ENCODE measurements around the gene LEMD1. TPM values are rescaled to one million over a fixed set of nuclear protein-coding genes. Genes with fewer than 3 reads are reported as not detected.

LEMD1 gene
- polyA plus RNA-seq, 1 donor from 2014 or later, result 67.6 TPM

DNA sequence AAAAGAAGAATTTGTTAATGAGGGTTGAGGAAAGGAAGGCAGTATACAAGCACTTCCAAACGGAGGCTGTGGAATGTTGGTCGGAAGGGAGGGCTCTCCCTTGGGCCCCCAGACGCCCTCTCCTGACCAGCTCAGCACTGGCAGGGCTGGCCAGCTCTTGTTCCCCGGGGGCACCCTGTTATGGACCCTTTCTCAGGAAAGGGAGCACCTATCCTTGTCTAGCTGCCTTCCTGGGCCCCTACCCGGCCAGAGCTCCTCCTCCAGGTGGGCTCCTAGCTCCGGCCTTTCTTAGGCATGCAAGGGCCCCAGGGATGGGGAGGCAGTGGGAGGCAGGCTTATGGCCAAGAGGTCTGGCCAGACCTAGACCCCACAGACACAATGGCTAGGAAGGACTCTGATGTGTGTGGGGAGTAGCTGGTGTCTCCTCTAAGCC, 33.1 kb upstream of the LEMD1 start:
- TF ChIP-seq RAD21 (conservative IDR thresholded peaks at IDR 0.05), result peak; percentile 18
- TF ChIP-seq EZH2 (IDR thresholded peaks at IDR 0.05; ENCODE audit: borderline replicate concordance, insufficient read depth, low read length, poor library complexity, severe bottlenecking), result no peak
- TF ChIP-seq, protein P1, sequence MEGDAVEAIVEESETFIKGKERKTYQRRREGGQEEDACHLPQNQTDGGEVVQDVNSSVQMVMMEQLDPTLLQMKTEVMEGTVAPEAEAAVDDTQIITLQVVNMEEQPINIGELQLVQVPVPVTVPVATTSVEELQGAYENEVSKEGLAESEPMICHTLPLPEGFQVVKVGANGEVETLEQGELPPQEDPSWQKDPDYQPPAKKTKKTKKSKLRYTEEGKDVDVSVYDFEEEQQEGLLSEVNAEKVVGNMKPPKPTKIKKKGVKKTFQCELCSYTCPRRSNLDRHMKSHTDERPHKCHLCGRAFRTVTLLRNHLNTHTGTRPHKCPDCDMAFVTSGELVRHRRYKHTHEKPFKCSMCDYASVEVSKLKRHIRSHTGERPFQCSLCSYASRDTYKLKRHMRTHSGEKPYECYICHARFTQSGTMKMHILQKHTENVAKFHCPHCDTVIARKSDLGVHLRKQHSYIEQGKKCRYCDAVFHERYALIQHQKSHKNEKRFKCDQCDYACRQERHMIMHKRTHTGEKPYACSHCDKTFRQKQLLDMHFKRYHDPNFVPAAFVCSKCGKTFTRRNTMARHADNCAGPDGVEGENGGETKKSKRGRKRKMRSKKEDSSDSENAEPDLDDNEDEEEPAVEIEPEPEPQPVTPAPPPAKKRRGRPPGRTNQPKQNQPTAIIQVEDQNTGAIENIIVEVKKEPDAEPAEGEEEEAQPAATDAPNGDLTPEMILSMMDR (IDR thresholded peaks at IDR 0.05; ENCODE audit: poor library complexity, severe bottlenecking), result no peak

DNA sequence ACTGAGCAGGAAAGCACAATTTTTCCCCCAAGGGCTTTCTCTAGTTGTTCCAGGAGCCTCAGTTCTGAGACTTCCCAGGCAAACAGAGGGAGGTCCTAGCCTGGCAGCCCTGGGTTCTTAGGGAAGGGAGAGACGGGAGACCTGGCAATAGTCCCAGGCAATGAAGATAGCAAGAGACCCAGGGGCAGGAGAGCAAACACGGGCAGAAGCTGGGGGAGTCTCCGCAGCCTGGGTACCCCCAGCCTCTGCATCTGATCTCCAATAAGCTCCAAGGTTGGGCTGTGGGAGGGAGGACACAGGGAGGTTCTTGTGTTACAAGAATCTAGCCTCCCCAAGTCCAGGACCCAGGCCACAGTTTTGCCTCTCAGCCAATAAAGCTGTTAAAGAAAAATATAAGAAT, 31.6 kb upstream of the LEMD1 start:
- Histone ChIP-seq H3K4me3 (ENCODE audit: low read length) (peak overlapping the region; percentile 81), H3K36me3 (ENCODE audit: insufficient read depth, low read length) (peaks cover 6% of the 10 kb centered on the region), H3K27me3 (ENCODE audit: insufficient read depth, low read depth, low read length) (no peaks in the 10 kb centered on the region)

More for the DNA sequence above, 33.1 kb upstream of the LEMD1 start:
- Histone ChIP-seq H3K4me2 (ENCODE audit: low read length) (peak overlapping the region; percentile 98), H2AFZ (ENCODE audit: low read depth, low read length) (no peak overlapping the region), H4K20me1 (ENCODE audit: insufficient read depth) (peaks cover 8% of the 10 kb centered on the region), H3F3A (ENCODE audit: insufficient read depth, low read length, poor library complexity, severe bottlenecking) (peaks cover 4% of the 10 kb centered on the region), H3K9ac (ENCODE audit: low read length) (peak overlapping the region; percentile 93), H3K9me2 (ENCODE audit: insufficient read depth, low read length) (no peaks in the 10 kb centered on the region), H3K79me2 (replicated peaks; ENCODE audit: insufficient read depth, low read length) (peaks cover 70% of the 10 kb centered on the region), H3K9me3 (ENCODE audit: low read length) (no peaks in the 10 kb centered on the region), H3K27ac (ENCODE audit: low read length) (peak overlapping the region; percentile 93), H3K36me3 (ENCODE audit: insufficient read depth, low read length) (peaks cover 6% of the 10 kb centered on the region), H3K4me3 (ENCODE audit: low read length) (peak overlapping the region; percentile 81), H3K27me3 (ENCODE audit: insufficient read depth, low read depth, low read length) (no peaks in the 10 kb centered on the region)

More for the DNA sequence above, 31.6 kb upstream of the LEMD1 start:
- H3K79me2 ChIP-seq (replicated peaks; ENCODE audit: insufficient read depth, low read length), result peaks cover 82% of the 10 kb centered on the region
- no peak overlapping the region for H2AFZ ChIP-seq (ENCODE audit: low read depth, low read length)
- no peaks in the 10 kb centered on the region for H3K9me3 ChIP-seq (ENCODE audit: low read length)
- TF ChIP-seq EP300 (conservative IDR thresholded peaks at IDR 0.05; ENCODE audit: poor library complexity, severe bottlenecking) (no peak), MXI1 (conservative IDR thresholded peaks at IDR 0.05; ENCODE audit: poor library complexity, severe bottlenecking) (no peak), RAD21 (conservative IDR thresholded peaks at IDR 0.05) (no peak), TAF1 (IDR thresholded peaks at IDR 0.05; ENCODE audit: low read depth) (no peak), EZH2 (IDR thresholded peaks at IDR 0.05; ENCODE audit: borderline replicate concordance, insufficient read depth, low read length, poor library complexity, severe bottlenecking) (no peak), SMC3 (conservative IDR thresholded peaks at IDR 0.05; ENCODE audit: poor library complexity) (no peak)
- TF ChIP-seq, protein P1 (IDR thresholded peaks at IDR 0.05; ENCODE audit: poor library complexity, severe bottlenecking), result no peak
- TF ChIP-seq, protein P2, sequence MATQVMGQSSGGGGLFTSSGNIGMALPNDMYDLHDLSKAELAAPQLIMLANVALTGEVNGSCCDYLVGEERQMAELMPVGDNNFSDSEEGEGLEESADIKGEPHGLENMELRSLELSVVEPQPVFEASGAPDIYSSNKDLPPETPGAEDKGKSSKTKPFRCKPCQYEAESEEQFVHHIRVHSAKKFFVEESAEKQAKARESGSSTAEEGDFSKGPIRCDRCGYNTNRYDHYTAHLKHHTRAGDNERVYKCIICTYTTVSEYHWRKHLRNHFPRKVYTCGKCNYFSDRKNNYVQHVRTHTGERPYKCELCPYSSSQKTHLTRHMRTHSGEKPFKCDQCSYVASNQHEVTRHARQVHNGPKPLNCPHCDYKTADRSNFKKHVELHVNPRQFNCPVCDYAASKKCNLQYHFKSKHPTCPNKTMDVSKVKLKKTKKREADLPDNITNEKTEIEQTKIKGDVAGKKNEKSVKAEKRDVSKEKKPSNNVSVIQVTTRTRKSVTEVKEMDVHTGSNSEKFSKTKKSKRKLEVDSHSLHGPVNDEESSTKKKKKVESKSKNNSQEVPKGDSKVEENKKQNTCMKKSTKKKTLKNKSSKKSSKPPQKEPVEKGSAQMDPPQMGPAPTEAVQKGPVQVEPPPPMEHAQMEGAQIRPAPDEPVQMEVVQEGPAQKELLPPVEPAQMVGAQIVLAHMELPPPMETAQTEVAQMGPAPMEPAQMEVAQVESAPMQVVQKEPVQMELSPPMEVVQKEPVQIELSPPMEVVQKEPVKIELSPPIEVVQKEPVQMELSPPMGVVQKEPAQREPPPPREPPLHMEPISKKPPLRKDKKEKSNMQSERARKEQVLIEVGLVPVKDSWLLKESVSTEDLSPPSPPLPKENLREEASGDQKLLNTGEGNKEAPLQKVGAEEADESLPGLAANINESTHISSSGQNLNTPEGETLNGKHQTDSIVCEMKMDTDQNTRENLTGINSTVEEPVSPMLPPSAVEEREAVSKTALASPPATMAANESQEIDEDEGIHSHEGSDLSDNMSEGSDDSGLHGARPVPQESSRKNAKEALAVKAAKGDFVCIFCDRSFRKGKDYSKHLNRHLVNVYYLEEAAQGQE (IDR thresholded peaks at IDR 0.05; ENCODE audit: borderline replicate concordance), result no peak
- no peak overlapping the region for H3K27ac ChIP-seq (ENCODE audit: low read length)
- H3F3A ChIP-seq (ENCODE audit: insufficient read depth, low read length, poor library complexity, severe bottlenecking), result peaks cover 4% of the 10 kb centered on the region
- H3K4me2 ChIP-seq (ENCODE audit: low read length), result peak overlapping the region; percentile 98
- peak overlapping the region; percentile 93 for H3K9ac ChIP-seq (ENCODE audit: low read length)
- H4K20me1 ChIP-seq (ENCODE audit: insufficient read depth), result peaks cover 12% of the 10 kb centered on the region
- H3K9me2 ChIP-seq (ENCODE audit: insufficient read depth, low read length), result no peaks in the 10 kb centered on the region
